ENCODE measurements around the gene CNTN4. TPM values are rescaled to one million over a fixed set of nuclear protein-coding genes. Genes with fewer than 3 reads are reported as not detected.

Gene CNTN4
- total RNA-seq, 1 donor from 2014 or later = not detected

GRCh38 chr3:2148561-2149340, 50.1 kb downstream of the CNTN4 start:
- no peak for DNase-seq (ENCODE audit: low read depth in 2 of 2)

- no peak for DNase-seq (ENCODE audit: low read depth in 2 of 2)
These were observed 54.4 kb downstream of the CNTN4 start for GRCh38 chr3:2153053-2153452.

- DNase-seq (ENCODE audit: low read depth in 2 of 2) = no peak
These were observed 54.9 kb downstream of the CNTN4 start for GRCh38 chr3:2153547-2153946.

- no peak for DNase-seq (ENCODE audit: low read depth in 2 of 2)
These were observed 56.0 kb downstream of the CNTN4 start for GRCh38 chr3:2154621-2155020.

DNA sequence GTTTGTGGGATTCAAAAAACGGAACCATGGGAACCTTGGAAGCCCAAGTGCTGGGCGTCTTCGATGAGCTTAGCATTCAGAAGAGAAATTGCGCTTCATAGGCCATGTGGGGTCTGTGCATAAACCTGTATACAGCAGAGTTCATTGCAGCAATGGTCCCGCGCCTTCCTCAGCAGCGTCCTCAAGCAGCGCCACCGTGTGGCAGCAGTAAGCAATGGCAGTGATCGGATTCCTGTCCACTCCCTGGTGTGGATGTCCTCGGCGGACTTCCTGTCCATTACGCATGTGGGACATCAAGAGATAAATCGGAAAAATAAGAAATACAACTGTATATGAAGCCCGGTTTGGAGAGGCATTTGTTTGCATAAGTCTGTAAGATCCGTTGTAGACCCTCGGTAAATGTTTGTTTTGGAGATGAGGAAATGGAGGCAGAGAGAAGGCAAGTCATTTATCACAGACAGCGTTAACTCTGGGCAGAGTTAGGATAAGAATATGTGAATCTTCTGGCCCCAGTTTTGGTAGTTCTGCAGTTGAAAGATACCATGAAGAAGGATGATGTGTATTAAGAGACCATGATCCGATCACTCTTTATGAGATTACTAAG, 57.7 kb downstream of the CNTN4 start:
- DNase-seq (ENCODE audit: low read depth in 2 of 2) = no peak

DNA sequence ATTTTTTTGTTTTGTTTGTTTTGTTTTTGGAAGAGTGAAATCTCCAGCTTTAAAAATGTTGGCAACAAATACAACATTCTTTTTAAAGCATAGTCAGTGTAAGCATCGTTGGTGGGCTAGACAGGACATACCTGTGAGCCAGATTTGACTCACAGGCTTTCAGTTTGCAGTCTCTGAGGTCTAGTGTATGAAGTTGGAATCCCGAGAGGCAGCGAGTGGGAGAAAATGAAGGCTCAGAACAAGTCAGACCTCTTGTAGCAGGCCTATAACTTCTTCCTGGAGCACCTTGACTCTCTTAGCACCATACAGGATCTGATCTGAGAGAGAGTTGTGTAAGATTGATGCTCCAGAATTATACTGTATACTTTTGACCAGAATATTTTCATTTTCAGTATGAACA, 60.2 kb downstream of the CNTN4 start:
- DNase-seq (ENCODE audit: low read depth in 2 of 2) = no peak

DNA sequence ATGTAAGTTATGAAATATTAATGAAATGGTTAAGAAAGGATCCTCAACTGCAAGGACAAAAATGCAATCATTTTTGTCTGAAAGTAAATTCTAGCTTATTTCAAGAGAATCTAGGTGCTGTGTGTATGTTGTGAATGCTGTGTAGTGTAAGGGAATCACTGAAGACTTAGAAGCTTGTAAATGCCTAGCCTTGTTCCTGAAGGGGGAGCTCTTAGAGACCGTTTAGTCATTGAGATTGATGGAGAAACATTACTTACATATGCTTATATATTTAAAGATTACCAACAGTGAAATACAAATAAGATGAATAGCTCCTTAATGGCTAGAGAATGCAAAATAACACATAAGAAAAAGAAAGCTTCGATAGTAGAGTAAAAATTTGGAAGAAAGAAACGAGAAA, 67.9 kb downstream of the CNTN4 start:
- DNase-seq (ENCODE audit: low read depth in 2 of 2) = no peak

- no peak for DNase-seq (ENCODE audit: low read depth in 2 of 2)
These were observed 74.0 kb downstream of the CNTN4 start for GRCh38 chr3:2172561-2173171.

DNA sequence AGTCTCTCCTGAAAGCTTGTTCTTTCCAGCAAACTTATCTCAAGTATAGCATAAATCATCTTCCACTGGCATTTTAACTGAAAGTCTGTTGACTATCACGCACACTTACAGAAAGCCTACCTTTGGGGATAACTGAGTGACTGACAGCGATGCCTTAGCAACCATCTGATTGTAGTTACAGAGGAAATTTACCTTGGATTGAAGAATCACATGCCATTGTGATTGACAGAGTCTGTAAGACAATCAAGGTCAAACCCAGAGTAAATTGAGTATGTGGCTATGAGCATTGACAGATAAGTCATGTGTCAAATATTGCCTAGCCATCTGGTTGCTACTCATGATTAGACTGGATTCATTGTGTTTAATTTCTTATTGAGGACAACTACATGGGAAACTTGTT, 82.0 kb downstream of the CNTN4 start:
- no peak for DNase-seq (ENCODE audit: low read depth in 2 of 2)

DNA sequence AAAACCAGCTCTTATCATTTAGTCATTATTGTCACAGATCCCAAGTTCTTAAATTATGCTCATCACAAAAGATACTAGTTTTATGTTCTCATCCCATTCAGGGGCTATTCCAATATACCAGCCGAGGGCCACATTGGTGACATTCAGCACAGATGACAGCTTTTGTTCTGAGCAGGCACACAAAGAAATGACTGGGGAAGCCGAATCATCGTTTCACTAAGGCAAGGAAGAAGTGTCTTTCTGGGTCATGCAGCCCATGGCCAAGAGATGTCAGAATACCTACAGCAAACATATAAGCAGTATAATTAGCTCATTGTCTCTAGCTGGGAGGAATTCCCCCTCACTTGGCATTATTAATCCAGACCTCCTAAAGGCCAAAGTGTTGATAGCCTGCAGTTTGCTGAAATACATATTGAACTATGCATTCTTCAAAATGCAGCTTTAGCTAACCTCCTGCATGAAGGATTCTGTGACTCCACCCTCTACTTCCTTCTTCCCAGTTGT, 100.2 kb downstream of the CNTN4 start:
- DNase-seq (ENCODE audit: low read depth in 2 of 2) = no peak

GRCh38 chr3:2204054-2204453, 105.4 kb downstream of the CNTN4 start:
- DNase-seq (ENCODE audit: low read depth in 2 of 2) = no peak

DNA sequence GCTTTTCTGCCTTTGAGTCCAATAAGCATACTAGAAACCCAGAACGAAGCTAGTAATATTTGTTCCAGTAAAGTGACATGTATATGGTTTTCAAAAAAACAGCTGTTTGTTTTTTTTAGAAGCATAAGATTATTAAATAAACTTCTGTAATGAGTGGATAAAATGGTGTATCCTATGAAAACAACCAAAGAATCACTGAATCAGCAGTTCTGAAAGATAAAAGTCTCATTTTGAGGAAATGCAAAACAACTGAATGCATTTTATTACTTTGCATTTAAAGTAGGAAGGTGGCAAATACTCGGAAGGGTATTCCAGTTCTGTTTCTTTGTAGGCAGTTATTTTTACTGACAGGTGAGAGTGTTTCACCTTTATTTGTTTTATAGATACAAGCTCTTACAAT, 107.0 kb downstream of the CNTN4 start:
- no peak for DNase-seq (ENCODE audit: low read depth in 2 of 2)

DNA sequence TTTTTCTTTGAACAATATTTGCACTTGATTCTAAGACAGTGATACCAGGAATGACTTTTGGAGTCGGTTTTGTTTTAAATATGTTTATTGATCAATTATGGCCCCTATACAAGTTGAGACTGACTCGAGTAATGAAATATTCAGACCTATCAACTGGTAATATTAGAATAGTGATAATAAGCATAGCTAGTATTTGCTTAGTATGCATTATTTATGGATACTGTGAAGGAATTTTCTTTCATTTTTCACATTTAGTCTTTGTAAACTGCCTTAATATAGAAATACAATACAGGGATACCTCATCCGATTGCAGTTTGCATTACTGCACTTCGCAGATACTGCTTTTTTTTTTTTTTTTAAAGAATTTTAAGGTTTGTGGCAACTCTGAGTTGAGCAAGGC, 107.9 kb downstream of the CNTN4 start:
- no peak for DNase-seq (ENCODE audit: low read depth in 2 of 2)

- DNase-seq (ENCODE audit: low read depth in 2 of 2) = no peak
These were observed 112.9 kb downstream of the CNTN4 start for GRCh38 chr3:2211568-2211967.

DNA sequence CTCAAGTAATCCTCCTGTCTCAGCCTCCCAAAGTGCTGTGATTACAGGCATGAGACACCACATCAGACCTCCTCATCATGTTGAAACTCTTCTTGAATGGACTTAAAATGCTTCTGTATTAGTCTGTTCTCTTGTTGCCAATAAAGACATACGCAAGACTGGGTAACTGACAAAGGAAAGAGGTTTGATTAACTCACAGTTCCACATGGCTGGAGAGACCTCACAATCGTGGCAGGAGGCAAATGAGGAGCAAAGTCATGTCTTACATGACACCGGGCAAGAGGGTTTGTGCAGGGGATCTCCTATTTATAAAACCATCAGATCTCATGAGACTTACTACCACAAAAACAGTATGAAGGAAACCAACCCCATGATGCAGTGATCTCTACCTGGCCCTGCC, 113.5 kb downstream of the CNTN4 start:
- DNase-seq (ENCODE audit: low read depth in 2 of 2) = no peak

GRCh38 chr3:2218375-2218774, 119.7 kb downstream of the CNTN4 start:
- no peak for DNase-seq (ENCODE audit: low read depth in 2 of 2)

GRCh38 chr3:2218816-2219215, 120.2 kb downstream of the CNTN4 start:
- no peak for DNase-seq (ENCODE audit: low read depth in 2 of 2)

GRCh38 chr3:2236203-2236602, 137.5 kb downstream of the CNTN4 start:
- no peak for DNase-seq (ENCODE audit: low read depth in 2 of 2)

- DNase-seq (ENCODE audit: low read depth in 2 of 2) = no peak
These were observed 145.5 kb downstream of the CNTN4 start for GRCh38 chr3:2244137-2244536.

GRCh38 chr3:2246873-2247648, 148.4 kb downstream of the CNTN4 start:
- no peak for DNase-seq (ENCODE audit: low read depth in 2 of 2)

DNA sequence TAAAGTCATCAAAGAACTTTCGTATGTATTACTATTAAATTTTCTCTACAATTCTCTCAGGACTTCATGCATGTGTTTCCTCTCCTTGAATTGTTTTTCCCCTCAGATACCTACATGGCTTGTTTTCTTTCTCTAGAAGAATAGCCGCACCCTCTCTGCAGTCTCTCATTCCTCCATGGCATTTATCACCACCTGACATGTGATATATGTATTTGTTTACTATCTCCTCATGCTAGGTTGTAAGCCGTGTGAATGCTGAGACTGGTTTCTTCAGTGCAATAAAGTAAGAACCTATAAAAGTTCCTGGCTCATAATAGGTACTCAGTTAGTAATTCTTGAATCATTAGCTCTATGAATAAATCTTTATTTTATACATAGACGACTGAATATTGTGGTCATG, 149.2 kb downstream of the CNTN4 start:
- DNase-seq (ENCODE audit: low read depth in 2 of 2) = no peak

GRCh38 chr3:2250783-2251182, 152.1 kb downstream of the CNTN4 start:
- no peak for DNase-seq (ENCODE audit: low read depth in 2 of 2)
